Measurements from ENCODE around the gene CACNB1.

Gene CACNB1

GRCh38 chr17:39143552-39144093 lies 53.8 kb downstream of the CACNB1 start:
- DNase-seq (ENCODE audit: low read depth in 1 of 2, low spot score in 1 of 2): no peak
- no peak overlapping the region for H3K4me3 ChIP-seq (replicated peaks; ENCODE audit: insufficient read depth, low read length)
- TF ChIP-seq POLR2AphosphoS5 (IDR thresholded peaks at IDR 0.05; ENCODE audit: low read depth) (no peak), SPI1 (IDR thresholded peaks at IDR 0.05; ENCODE audit: borderline replicate concordance, low read depth) (no peak), GABPA (IDR thresholded peaks at IDR 0.05; ENCODE audit: low read depth) (no peak)
- TF ChIP-seq, protein P1, sequence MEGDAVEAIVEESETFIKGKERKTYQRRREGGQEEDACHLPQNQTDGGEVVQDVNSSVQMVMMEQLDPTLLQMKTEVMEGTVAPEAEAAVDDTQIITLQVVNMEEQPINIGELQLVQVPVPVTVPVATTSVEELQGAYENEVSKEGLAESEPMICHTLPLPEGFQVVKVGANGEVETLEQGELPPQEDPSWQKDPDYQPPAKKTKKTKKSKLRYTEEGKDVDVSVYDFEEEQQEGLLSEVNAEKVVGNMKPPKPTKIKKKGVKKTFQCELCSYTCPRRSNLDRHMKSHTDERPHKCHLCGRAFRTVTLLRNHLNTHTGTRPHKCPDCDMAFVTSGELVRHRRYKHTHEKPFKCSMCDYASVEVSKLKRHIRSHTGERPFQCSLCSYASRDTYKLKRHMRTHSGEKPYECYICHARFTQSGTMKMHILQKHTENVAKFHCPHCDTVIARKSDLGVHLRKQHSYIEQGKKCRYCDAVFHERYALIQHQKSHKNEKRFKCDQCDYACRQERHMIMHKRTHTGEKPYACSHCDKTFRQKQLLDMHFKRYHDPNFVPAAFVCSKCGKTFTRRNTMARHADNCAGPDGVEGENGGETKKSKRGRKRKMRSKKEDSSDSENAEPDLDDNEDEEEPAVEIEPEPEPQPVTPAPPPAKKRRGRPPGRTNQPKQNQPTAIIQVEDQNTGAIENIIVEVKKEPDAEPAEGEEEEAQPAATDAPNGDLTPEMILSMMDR (IDR thresholded peaks at IDR 0.05; ENCODE audit: insufficient read depth, low read length): no peak
- TF ChIP-seq, protein P2, sequence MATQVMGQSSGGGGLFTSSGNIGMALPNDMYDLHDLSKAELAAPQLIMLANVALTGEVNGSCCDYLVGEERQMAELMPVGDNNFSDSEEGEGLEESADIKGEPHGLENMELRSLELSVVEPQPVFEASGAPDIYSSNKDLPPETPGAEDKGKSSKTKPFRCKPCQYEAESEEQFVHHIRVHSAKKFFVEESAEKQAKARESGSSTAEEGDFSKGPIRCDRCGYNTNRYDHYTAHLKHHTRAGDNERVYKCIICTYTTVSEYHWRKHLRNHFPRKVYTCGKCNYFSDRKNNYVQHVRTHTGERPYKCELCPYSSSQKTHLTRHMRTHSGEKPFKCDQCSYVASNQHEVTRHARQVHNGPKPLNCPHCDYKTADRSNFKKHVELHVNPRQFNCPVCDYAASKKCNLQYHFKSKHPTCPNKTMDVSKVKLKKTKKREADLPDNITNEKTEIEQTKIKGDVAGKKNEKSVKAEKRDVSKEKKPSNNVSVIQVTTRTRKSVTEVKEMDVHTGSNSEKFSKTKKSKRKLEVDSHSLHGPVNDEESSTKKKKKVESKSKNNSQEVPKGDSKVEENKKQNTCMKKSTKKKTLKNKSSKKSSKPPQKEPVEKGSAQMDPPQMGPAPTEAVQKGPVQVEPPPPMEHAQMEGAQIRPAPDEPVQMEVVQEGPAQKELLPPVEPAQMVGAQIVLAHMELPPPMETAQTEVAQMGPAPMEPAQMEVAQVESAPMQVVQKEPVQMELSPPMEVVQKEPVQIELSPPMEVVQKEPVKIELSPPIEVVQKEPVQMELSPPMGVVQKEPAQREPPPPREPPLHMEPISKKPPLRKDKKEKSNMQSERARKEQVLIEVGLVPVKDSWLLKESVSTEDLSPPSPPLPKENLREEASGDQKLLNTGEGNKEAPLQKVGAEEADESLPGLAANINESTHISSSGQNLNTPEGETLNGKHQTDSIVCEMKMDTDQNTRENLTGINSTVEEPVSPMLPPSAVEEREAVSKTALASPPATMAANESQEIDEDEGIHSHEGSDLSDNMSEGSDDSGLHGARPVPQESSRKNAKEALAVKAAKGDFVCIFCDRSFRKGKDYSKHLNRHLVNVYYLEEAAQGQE (IDR thresholded peaks at IDR 0.05; ENCODE audit: insufficient replicate concordance, low read depth): no peak
- no peaks in the 10 kb centered on the region for H3K27me3 ChIP-seq (ENCODE audit: insufficient read depth, poor library complexity, severe bottlenecking)
- H3K27ac ChIP-seq (replicated peaks): no peak overlapping the region

- TF ChIP-seq, protein P1 (IDR thresholded peaks at IDR 0.05; ENCODE audit: insufficient read depth, low read length): no peak
- TF ChIP-seq GABPA (IDR thresholded peaks at IDR 0.05; ENCODE audit: low read depth): no peak
- no peak for TF ChIP-seq SPI1 (IDR thresholded peaks at IDR 0.05; ENCODE audit: borderline replicate concordance, low read depth)
- no peak for TF ChIP-seq POLR2AphosphoS5 (IDR thresholded peaks at IDR 0.05; ENCODE audit: low read depth)
- TF ChIP-seq, protein P2 (IDR thresholded peaks at IDR 0.05; ENCODE audit: insufficient replicate concordance, low read depth): no peak
- Histone ChIP-seq H3K27me3 (ENCODE audit: insufficient read depth, poor library complexity, severe bottlenecking) (no peaks in the 10 kb centered on the region), H3K4me3 (replicated peaks; ENCODE audit: insufficient read depth, low read length) (no peak overlapping the region), H3K27ac (replicated peaks) (no peak overlapping the region)
- no peak for DNase-seq (ENCODE audit: low read depth in 1 of 2, low spot score in 1 of 2)
Measured at GRCh38 chr17:39141915-39142664, 55.4 kb downstream of the CACNB1 start.

DNA sequence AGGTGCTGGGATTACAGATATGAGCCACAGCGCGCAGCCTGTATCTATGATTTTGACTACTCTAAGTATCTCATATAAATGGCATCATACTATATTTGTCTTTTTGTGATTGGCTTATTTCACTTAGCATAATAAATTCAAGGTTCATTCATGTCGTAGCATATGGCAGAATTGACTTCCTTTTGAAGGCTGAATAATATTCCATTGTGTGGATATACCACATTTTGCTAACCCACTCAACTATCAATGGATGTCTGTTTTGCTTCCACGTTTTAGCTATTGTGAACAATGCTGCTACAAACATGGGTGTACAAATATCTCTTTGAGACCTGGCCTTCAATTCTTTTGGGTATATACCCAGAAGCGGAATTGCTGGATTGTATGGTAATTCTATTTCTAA lies 56.2 kb downstream of the CACNB1 start:
- H3K27me3 ChIP-seq (ENCODE audit: insufficient read depth, poor library complexity, severe bottlenecking): no peaks in the 10 kb centered on the region
- H3K4me3 ChIP-seq (replicated peaks; ENCODE audit: insufficient read depth, low read length): no peak overlapping the region
- no peak for DNase-seq (ENCODE audit: low read depth in 1 of 2, low spot score in 1 of 2)
- H3K27ac ChIP-seq (replicated peaks): no peak overlapping the region
- TF ChIP-seq SPI1 (IDR thresholded peaks at IDR 0.05; ENCODE audit: borderline replicate concordance, low read depth) (no peak), POLR2AphosphoS5 (IDR thresholded peaks at IDR 0.05; ENCODE audit: low read depth) (no peak)

- no peak overlapping the region for H3K27ac ChIP-seq (replicated peaks)
- H3K27me3 ChIP-seq (ENCODE audit: insufficient read depth, poor library complexity, severe bottlenecking): no peaks in the 10 kb centered on the region
Measured at GRCh38 chr17:39139561-39139960, 57.9 kb downstream of the CACNB1 start.

More at GRCh38 chr17:39139561-39139960, 57.9 kb downstream of the CACNB1 start:
- no peak for TF ChIP-seq SPI1 (IDR thresholded peaks at IDR 0.05; ENCODE audit: borderline replicate concordance, low read depth)
- TF ChIP-seq, protein P1 (IDR thresholded peaks at IDR 0.05; ENCODE audit: insufficient read depth, low read length): no peak
- TF ChIP-seq GABPA (IDR thresholded peaks at IDR 0.05; ENCODE audit: low read depth): no peak
- TF ChIP-seq, protein P2 (IDR thresholded peaks at IDR 0.05; ENCODE audit: insufficient replicate concordance, low read depth): no peak
- TF ChIP-seq POLR2AphosphoS5 (IDR thresholded peaks at IDR 0.05; ENCODE audit: low read depth): no peak
- DNase-seq (ENCODE audit: low read depth in 1 of 2, low spot score in 1 of 2): no peak
- no peak overlapping the region for H3K4me3 ChIP-seq (replicated peaks; ENCODE audit: insufficient read depth, low read length)

Data from HL-60 (cell line).